Calu3 (cell line): ENCODE results near the gene ARID1A. TPM values are rescaled to one million over a fixed set of nuclear protein-coding genes. Genes with fewer than 3 reads are reported as not detected.
A peak's percentile ranks its signal among the peaks of the same experiment; 100 is the strongest.

ENCODE experiments used
- BruUV-seq: library from RNA; stranded (reverse); fragments of 400-500 nt; replicated peaks from 2 replicates; lab custom pipeline; 2021; lab: Mats Ljungman, UMichigan
- CTCF ChIA-PET: fragments of 300-600 bp; sonication (Branson Sonifier 250); formaldehyde crosslinking; loops from one replicate; lab custom pipeline; 2022; ENCODE audit warnings: antibody characterized with exemption; lab: Charles Lee
- DNase-seq: peaks from one replicate; pipeline ENCODE4 v3.0.0; 2022
- H3K27ac Mint-ChIP-seq: one replicate; pipeline ENCODE4 v1.8.0; 2022; ENCODE audit warnings: mixed read lengths; ENCODE audit not compliant: unreplicated experiment
- H3K27me3 Mint-ChIP-seq: one replicate; pipeline ENCODE4 v1.8.0; 2022; ENCODE audit warnings: mixed read lengths; ENCODE audit not compliant: unreplicated experiment
- H3K36me3 Mint-ChIP-seq: one replicate; pipeline ENCODE4 v1.8.0; 2022; ENCODE audit warnings: mild to moderate bottlenecking, moderate library complexity, mixed read lengths; ENCODE audit not compliant: insufficient read depth, unreplicated experiment
- H3K4me1 Mint-ChIP-seq: one replicate; pipeline ENCODE4 v1.8.0; 2022; ENCODE audit warnings: mild to moderate bottlenecking, low read depth, mixed read lengths; ENCODE audit not compliant: unreplicated experiment
- H3K4me3 Mint-ChIP-seq: one replicate; pipeline ENCODE4 v1.8.0; 2022; ENCODE audit warnings: mild to moderate bottlenecking, low read depth, moderate library complexity, mixed read lengths; ENCODE audit not compliant: unreplicated experiment
- H3K9me3 Mint-ChIP-seq: one replicate; pipeline ENCODE4 v1.8.0; 2022; ENCODE audit warnings: low read depth, mixed read lengths; ENCODE audit not compliant: unreplicated experiment
- CTCF ChIP-seq: fragments of 200-600 bp; IDR thresholded peaks from one replicate; pipeline ENCODE4 v1.8.0; 2022; ENCODE audit warnings: antibody characterized with exemption; ENCODE audit not compliant: unreplicated experiment
- intact Hi-C: fragments of 100-400 bp; cut with micrococcal nuclease; formaldehyde crosslinking; loops from one replicate; pipeline ENCODE4 v1.10.0; 2022; ENCODE audit not compliant: unreplicated experiment
- total RNA-seq: library from RNA; stranded (reverse); gene quantifications from 2 replicates; pipeline ENCODE4 v1.2.3, GENCODE V29; 2022

The ARID1A gene
- total RNA-seq, 1 experiment from 2014 or later, result 51.7 TPM

GRCh38 chr1:26814893-26815292 is 119.1 kb downstream of the ARID1A start:
- Mint-ChIP-seq H3K4me3 (no peak overlapping the region), H3K9me3 (no peaks in the 10 kb centered on the region), H3K36me3 (no peaks in the 10 kb centered on the region), H3K4me1 (no peaks in the 10 kb centered on the region), H3K27ac (no peak overlapping the region), H3K27me3 (no peaks in the 10 kb centered on the region)
- BruUV-seq, result no TSS peak
- intact Hi-C loops, result no loop called here
- CTCF ChIA-PET, result interaction anchor here (0.6 kb wide), 1 partner anchor 15 kb away, joined by 3 read pairs; no protein-coding TSS in a partner anchor
- no peak for TF ChIP-seq CTCF
- no peak for DNase-seq

- peaks cover 21% of the 10 kb centered on the region for H3K4me1 Mint-ChIP-seq
- intact Hi-C loops, result no loop called here
- BruUV-seq, result no TSS peak
- no peak overlapping the region for H3K4me3 Mint-ChIP-seq
- H3K36me3 Mint-ChIP-seq, result peaks cover 8% of the 10 kb centered on the region
- no peak for DNase-seq
- no peak for TF ChIP-seq CTCF
- CTCF ChIA-PET, result interaction anchor here (1.0 to 1.4 kb wide), 2 partner anchors 28 to 41 kb away, joined by 3 to 7 read pairs; no protein-coding TSS in a partner anchor
- no peaks in the 10 kb centered on the region for H3K27me3 Mint-ChIP-seq
- H3K27ac Mint-ChIP-seq, result no peak overlapping the region
- H3K9me3 Mint-ChIP-seq, result no peaks in the 10 kb centered on the region
Measured at GRCh38 chr1:26820784-26821269, 125.0 kb downstream of the ARID1A start.

- H3K27ac Mint-ChIP-seq, result no peak overlapping the region
- H3K36me3 Mint-ChIP-seq, result peaks cover 23% of the 10 kb centered on the region
- intact Hi-C loops, result no loop called here
- DNase-seq, result no peak
- H3K27me3 Mint-ChIP-seq, result no peaks in the 10 kb centered on the region
- no peak overlapping the region for H3K4me3 Mint-ChIP-seq
- CTCF ChIA-PET, result no interaction called here
- no peak for TF ChIP-seq CTCF
- no peaks in the 10 kb centered on the region for H3K9me3 Mint-ChIP-seq
- no TSS peak for BruUV-seq
- H3K4me1 Mint-ChIP-seq, result peaks cover 29% of the 10 kb centered on the region
Measured at GRCh38 chr1:26822737-26823395, 127.1 kb downstream of the ARID1A start.

GRCh38 chr1:26824731-26825130 is 128.9 kb downstream of the ARID1A start:
- no TSS peak for BruUV-seq
- TF ChIP-seq CTCF, result no peak
- H3K4me1 Mint-ChIP-seq, result peaks cover 43% of the 10 kb centered on the region
- CTCF ChIA-PET, result interaction anchor here (0.6 to 1.0 kb wide), 3 partner anchors 14 to 215 kb away, joined by 3 read pairs; no protein-coding TSS in a partner anchor
- DNase-seq, result peak; percentile 31
- H3K9me3 Mint-ChIP-seq, result no peaks in the 10 kb centered on the region
- H3K27me3 Mint-ChIP-seq, result no peaks in the 10 kb centered on the region
- intact Hi-C loops, result no loop called here
- peaks cover 28% of the 10 kb centered on the region for H3K36me3 Mint-ChIP-seq
- H3K4me3 Mint-ChIP-seq, result no peak overlapping the region
- H3K27ac Mint-ChIP-seq, result peak overlapping the region; percentile 46
